SHP77 treated with DMSO at 0.1 percent for 48 hours (cell line): Measurements from ENCODE around the gene DCP1B.

Source experiments
- DNase-seq: peaks from one replicate; lab custom pipeline; 2025; lab: John Stamatoyannopoulos, UW

Gene DCP1B

GRCh38 chr12:2004113-2004929 lies at the start of gene DCP1B:
TSS of gene DCP1B (minus strand) at chr12:2004457. CDS start at chr12:2004431, 26 bp downstream.
- DNase-seq = peak; percentile 41

DNA sequence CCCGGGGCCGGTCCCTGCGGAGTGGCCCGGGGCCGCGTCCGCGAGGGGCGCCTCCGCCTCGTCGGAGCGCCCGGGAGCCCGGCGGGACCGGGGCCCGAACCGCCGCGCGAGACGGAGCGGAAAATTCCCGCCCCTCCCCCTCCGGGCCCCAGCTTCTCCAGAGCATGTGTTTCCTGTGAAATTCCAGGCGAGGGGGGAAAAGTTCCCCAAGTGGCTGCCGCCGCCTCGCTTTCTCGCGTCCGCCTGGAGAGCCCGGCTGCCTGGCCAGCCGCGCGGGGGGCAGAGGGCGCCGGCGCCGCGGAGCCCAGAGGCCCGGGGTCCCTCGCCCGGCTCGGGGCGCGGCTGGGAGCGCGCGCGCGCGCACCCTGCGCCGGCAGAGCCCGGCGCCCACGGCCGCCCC lies 49.4 kb upstream of the DCP1B start:
- DNase-seq = no peak

DNA sequence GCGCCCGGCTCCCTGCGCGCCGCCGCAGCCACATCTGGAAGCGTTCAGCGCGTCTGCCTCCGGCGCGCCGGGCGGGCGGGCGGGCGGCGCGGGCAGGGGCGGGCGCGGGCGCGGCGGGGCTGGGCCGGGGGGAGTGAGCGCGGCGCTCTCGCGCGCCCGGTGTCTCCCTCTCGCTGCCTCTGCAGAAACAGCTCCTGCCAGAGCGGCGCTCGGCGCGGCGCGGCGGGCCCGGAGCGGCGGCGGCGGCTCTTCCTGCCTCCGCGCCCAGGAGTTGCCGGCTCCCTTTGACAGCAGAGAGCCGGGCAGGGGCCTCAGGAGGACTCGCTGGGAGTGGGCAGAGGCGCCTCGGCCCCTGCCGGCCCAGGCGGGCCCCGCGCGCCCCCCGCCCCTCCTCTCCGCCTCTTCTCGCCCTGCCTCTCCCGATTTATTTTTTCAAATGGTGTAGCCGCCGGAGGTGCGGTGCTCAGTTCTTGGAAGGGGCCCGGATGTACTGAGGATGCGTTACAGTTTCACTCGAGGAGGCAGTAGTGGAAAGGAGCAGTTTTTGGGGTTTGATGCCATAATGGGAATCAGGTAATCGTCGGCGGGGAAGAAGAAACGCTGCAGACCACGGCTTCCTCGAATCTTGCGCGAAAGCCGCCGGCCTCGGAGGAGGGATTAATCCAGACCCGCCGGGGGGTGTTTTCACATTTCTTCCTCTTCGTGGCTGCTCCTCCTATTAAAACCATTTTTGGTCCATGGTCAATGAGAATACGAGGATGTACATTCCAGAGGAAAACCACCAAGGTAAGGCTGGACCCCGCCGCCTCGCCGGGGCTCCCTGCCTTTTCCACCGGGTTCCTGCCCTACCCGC lies 48.8 kb upstream of the DCP1B start, which contains the start of gene CACNA1C:
Gene CACNA1C (plus strand): TSS at position 162 of the 853 bp plus-strand sequence. CDS start 576 bp downstream, at position 738.
- no peak for DNase-seq

- no peak for DNase-seq
Observed at GRCh38 chr12:2051700-2052621, 47.7 kb upstream of the DCP1B start.

DNA sequence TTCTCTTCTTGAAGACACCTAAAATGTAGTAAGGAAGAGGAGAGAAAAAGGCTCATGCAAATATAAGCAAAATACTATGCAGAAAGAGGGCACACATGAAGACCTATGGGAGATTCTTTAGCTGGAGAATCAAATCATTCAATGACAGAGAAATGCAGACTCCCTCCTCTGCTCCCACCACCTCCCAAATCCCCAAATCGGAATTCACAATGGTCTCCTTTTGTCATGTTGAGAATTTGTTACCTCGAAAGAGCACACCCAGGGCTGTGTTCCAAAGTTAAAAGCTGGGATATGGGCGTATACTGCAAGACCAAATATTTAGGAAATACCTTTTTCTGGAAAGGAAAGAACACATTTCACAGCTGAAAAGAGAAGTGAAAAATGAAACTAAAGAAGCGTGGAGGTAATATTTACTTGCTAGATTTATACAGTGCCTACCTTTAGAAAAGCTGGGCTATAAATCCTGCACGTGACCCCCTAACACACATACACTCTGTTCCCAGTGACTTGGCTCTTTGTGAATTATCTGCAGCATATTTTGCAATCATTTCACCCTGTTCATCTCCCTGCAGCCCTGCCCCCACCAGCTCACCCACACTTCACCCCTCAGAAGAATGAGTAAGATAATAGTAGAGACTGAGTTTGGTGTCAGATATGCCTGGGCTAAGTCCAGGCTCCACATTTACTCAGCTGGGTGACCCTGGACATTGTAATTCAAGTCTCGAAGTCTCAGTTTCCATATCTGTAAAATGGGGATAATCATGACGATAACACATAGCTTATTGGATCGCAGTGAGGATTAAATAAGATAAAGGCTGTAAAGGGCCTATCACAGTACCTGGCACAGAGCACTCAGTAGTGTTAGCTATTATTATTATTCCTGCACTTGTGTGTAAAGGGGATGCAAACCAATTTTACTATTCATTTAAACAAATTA lies 45.6 kb upstream of the DCP1B start:
- DNase-seq = no peak

GRCh38 chr12:2047752-2048151 lies 43.5 kb upstream of the DCP1B start:
- no peak for DNase-seq

GRCh38 chr12:2046957-2047356 lies 42.7 kb upstream of the DCP1B start:
- DNase-seq = no peak

DNA sequence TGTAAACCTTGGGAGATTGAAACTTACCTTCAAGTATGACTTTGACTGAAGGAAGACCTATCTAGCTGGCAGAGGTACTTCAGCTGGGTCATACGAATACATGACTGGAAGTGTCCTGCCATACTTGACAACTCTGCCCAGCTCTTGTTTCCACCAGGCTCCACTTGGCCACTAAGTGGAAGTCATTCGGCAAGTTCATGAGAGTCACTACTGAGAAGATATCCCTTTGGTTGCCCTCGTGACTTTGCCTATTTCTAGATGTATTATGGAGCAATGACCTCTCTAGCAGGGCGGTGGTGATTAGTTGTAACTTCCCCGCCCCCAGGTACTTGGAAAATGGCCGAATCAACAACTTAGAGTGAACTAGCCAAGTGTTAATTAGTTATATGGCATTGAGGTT lies 39.9 kb upstream of the DCP1B start:
- no peak for DNase-seq

GRCh38 chr12:2043054-2043453 lies 38.8 kb upstream of the DCP1B start:
- no peak for DNase-seq

- no peak for DNase-seq
Observed at GRCh38 chr12:2039034-2039433, 34.8 kb upstream of the DCP1B start.

GRCh38 chr12:2035431-2036055 lies 31.3 kb upstream of the DCP1B start:
- DNase-seq = no peak

DNA sequence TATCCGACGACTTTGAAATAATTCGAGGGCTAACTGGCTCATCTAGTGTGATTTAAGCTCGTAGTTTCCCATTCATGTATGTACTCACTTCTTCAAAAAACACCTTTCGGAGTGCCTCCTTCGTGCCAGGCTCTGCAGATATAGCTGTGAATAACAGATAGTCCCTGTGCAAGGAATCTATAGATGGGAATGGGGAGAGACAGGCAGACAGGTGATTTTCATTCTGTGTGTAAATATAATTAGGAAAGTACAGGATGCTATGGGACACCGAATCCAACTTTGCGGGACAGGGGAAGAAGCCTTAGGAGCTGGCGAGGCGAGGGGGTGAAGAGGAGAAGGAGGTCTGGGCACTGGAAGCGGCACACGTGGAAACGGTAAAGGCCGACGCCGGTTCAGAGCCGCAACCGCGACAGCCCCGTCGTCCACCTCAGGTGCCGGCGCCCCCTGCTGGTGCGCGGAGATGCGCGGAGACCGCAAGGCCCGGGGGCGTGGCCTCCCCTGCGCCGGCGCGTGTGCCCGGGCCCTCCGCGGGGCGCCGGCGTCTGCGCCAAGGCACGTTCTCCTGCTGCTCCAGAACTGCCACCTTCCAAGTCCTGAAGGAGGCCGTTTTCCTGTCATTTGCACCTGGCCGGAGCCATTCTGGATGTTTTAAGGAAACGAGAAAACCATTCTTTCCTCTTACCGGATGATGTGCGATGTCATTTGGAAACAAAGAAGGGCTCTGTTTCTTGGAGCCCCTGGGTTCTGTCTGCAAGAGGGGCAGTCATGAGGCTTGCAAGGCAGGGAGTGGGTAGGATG lies 30.6 kb upstream of the DCP1B start:
- DNase-seq = no peak

DNA sequence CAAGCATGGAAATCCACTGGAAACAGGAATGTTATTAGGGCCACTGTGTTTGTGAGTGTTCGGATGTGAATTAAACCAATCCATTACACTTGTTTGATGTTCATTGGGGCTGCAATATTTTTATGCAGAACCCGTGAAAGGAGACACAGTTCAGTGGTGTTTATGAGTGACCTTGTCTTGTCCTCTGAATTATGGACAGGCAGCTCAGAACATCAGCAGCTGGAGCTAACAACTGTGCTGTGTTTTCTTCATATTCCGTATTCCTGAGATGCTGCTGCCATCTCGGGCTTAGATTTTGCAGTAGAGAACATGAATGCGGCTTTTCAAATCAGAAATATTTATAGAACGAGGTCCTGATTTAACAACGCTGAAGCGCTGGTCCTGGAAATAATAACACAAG lies 28.2 kb upstream of the DCP1B start:
- no peak for DNase-seq

GRCh38 chr12:2029851-2030250 lies 25.6 kb upstream of the DCP1B start:
- DNase-seq = no peak

DNA sequence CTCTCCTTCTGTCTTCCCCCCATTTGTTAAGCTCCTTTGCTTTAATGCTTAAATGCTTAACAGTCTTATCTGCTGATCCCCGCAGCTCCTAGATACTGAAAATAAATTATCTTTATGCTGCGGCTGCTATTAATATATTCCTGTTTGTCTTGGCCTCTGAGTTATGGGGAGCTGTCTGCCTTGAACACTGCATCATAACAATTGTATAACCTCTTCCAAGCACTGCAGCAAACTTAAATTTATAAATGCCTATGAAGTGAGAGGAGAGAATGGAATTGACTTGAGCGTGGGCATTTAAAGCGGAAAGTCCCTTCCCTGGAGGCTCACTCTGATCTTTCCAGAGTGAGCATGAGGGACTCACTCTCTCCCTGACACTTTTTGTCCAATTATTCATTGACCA lies 23.1 kb upstream of the DCP1B start:
- DNase-seq = no peak

DNA sequence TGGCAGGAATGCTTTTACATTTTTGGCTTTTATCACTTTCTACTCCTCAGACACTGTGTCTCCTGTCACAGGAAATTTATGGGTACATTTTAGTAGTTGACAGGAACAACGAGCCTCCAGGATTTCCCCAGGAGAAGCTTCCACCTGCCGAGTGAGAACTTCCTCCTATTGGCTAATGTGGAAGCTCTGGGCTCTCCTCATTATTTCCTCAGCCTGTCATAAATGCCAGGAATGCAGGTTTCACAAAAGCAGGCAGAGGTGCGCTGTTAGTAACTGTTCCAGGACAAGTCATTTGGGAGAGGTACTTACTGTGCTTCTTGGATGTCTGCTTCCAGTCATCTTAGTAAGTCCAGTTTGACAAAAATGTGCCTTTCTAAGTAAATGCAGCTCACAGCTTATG lies 19.1 kb upstream of the DCP1B start:
- DNase-seq = no peak

GRCh38 chr12:2020511-2020910 lies 16.3 kb upstream of the DCP1B start:
- no peak for DNase-seq

GRCh38 chr12:2019126-2019525 lies 14.9 kb upstream of the DCP1B start:
- no peak for DNase-seq

GRCh38 chr12:2018391-2018790 lies 14.1 kb upstream of the DCP1B start:
- DNase-seq = no peak
